ENCODE data around the gene SLF1. TPM values are rescaled to one million over a fixed set of nuclear protein-coding genes. Genes with fewer than 3 reads are reported as not detected.

Gene SLF1
- total and polyA plus RNA-seq, 9 donors, result 2.4 to 11.2 (median 4.9) TPM

GRCh38 chr5:94674490-94675382 is 56.3 kb downstream of the SLF1 start:
- DNase-seq, result no peak
- Histone ChIP-seq H3K27ac (no peak overlapping the region), H3K27me3 (peaks cover 3% of the 10 kb centered on the region), H3K36me3 (no peaks in the 10 kb centered on the region), H3K4me3 (no peak overlapping the region), H3K4me1 (ENCODE audit: insufficient read depth) (no peaks in the 10 kb centered on the region), H3K9me3 (no peaks in the 10 kb centered on the region)
- no peak for TF ChIP-seq POLR2A (IDR thresholded peaks at IDR 0.05)
- no peak for TF ChIP-seq CTCF (IDR thresholded peaks at IDR 0.05)
- TF ChIP-seq EP300 (IDR thresholded peaks at IDR 0.05), result no peak
- WGBS, 3 donors, result 97 to 100% (median 98%) methylated on average over 1 of the region's 1 CpG
- intact Hi-C loops (cut with DNase I), result no loop called here

- intact Hi-C loops (cut with DNase I), result no loop called here
Observed at GRCh38 chr5:94675965-94676618, 57.6 kb downstream of the SLF1 start.

GRCh38 chr5:94682814-94683520 is 64.5 kb downstream of the SLF1 start:
- intact Hi-C loops (cut with DNase I), result no loop called here
- no peak for TF ChIP-seq POLR2A (IDR thresholded peaks at IDR 0.05)
- TF ChIP-seq EP300 (IDR thresholded peaks at IDR 0.05), result no peak
- TF ChIP-seq CTCF (IDR thresholded peaks at IDR 0.05), result no peak
- Histone ChIP-seq H3K36me3 (no peaks in the 10 kb centered on the region), H3K4me1 (ENCODE audit: insufficient read depth) (no peaks in the 10 kb centered on the region), H3K27me3 (no peaks in the 10 kb centered on the region), H3K27ac (no peak overlapping the region), H3K9me3 (no peaks in the 10 kb centered on the region), H3K4me3 (no peak overlapping the region)
- WGBS, 3 donors, result 61 to 67% (median 63%) methylated on average over 5 of the region's 5 CpGs
- no peak for DNase-seq

More at GRCh38 chr5:94675965-94676618, 57.6 kb downstream of the SLF1 start:
- no peaks in the 10 kb centered on the region for H3K36me3 ChIP-seq
- no peaks in the 10 kb centered on the region for H3K4me1 ChIP-seq (ENCODE audit: insufficient read depth)
- 92 to 98% (median 97%) methylated on average over 4 of the region's 4 CpGs for WGBS, 3 donors
- H3K9me3 ChIP-seq, result no peaks in the 10 kb centered on the region
- H3K4me3 ChIP-seq, result no peak overlapping the region
- DNase-seq, result no peak
- TF ChIP-seq POLR2A (IDR thresholded peaks at IDR 0.05) (no peak), EP300 (IDR thresholded peaks at IDR 0.05) (no peak), CTCF (IDR thresholded peaks at IDR 0.05) (no peak)
- H3K27me3 ChIP-seq, result no peaks in the 10 kb centered on the region
- H3K27ac ChIP-seq, result no peak overlapping the region

GRCh38 chr5:94689908-94690307 is 71.4 kb downstream of the SLF1 start:
- H3K4me3 ChIP-seq, result no peak overlapping the region
- no peak overlapping the region for H3K27ac ChIP-seq
- intact Hi-C loops (cut with DNase I), result no loop called here
- no peak for DNase-seq
- H3K4me1 ChIP-seq (ENCODE audit: insufficient read depth), result no peaks in the 10 kb centered on the region
- H3K9me3 ChIP-seq, result no peaks in the 10 kb centered on the region
- H3K27me3 ChIP-seq, result no peaks in the 10 kb centered on the region
- H3K36me3 ChIP-seq, result no peaks in the 10 kb centered on the region
- TF ChIP-seq POLR2A (IDR thresholded peaks at IDR 0.05) (no peak), EP300 (IDR thresholded peaks at IDR 0.05) (no peak), CTCF (IDR thresholded peaks at IDR 0.05) (no peak)

All from ovary (tissue), 9 donors.